GM13977 (cell line): ENCODE data around the gene MUC15.

Experiments
- DNase-seq: peaks from one replicate; pipeline ENCODE4 v3.0.0; 2012; ENCODE audit warnings: low spot score
- CTCF ChIP-seq: IDR thresholded peaks from 2 replicates; pipeline ENCODE4 v1.5.1; 2012; ENCODE audit warnings: mild to moderate bottlenecking, control low read depth; ENCODE audit not compliant: insufficient read depth; ENCODE audit errors: extremely low read depth, missing control alignments
- in situ Hi-C: fragments of 300-500 bp; cut with MboI; formaldehyde crosslinking; loops from one replicate; pipeline ENCODE4 v1.12.0; 2022; ENCODE audit warnings: low sequenced_read_pairs, low pct_unique_long_range_greater_than_20kb, mixed read lengths, inconsistent platforms; ENCODE audit not compliant: unreplicated experiment

MUC15 gene

GRCh38 chr11:26573896-26574295 lies 1.8 kb upstream of the MUC15 start:
- DNase-seq, result no peak
- TF ChIP-seq CTCF, result no peak
- in situ Hi-C loops, result no loop called here

GRCh38 chr11:26572770-26573402 lies 823 bp upstream of the MUC15 start:
- in situ Hi-C loops, result no loop called here
- DNase-seq, result no peak
- TF ChIP-seq CTCF, result no peak

- in situ Hi-C loops, result no loop called here
- TF ChIP-seq CTCF, result no peak
- no peak for DNase-seq
These were observed 2.4 kb downstream of the MUC15 start for GRCh38 chr11:26569646-26570045.

- no peak for TF ChIP-seq CTCF
- no peak for DNase-seq
- in situ Hi-C loops, result no loop called here
These were observed 13.9 kb downstream of the MUC15 start for GRCh38 chr11:26558190-26558589.

- no peak for DNase-seq
- in situ Hi-C loops, result no loop called here
- TF ChIP-seq CTCF, result no peak
These were observed 14.4 kb downstream of the MUC15 start for GRCh38 chr11:26557666-26558065.

- no peak for TF ChIP-seq CTCF
- DNase-seq, result no peak
- in situ Hi-C loops, result no loop called here
These were observed 15.5 kb downstream of the MUC15 start for GRCh38 chr11:26556582-26556981.

- DNase-seq, result no peak
- no peak for TF ChIP-seq CTCF
- in situ Hi-C loops, result no loop called here
These were observed 17.6 kb downstream of the MUC15 start for GRCh38 chr11:26554455-26554854.
